HG02763 (cell line): ENCODE results near the gene SLC36A2.
"Not testable (repeated sequence)": the region's sequence is repeated elsewhere in the genome, so short reads cannot be mapped to it uniquely, and the experiment has no call there.

Experiments used
- ATAC-seq: cut with Tn5 transposase; IDR thresholded peaks from one replicate; pipeline ENCODE4 v1.9.1; 2021; ENCODE audit warnings: mild to moderate bottlenecking, moderate library complexity; ENCODE audit not compliant: unreplicated experiment

The SLC36A2 gene

DNA sequence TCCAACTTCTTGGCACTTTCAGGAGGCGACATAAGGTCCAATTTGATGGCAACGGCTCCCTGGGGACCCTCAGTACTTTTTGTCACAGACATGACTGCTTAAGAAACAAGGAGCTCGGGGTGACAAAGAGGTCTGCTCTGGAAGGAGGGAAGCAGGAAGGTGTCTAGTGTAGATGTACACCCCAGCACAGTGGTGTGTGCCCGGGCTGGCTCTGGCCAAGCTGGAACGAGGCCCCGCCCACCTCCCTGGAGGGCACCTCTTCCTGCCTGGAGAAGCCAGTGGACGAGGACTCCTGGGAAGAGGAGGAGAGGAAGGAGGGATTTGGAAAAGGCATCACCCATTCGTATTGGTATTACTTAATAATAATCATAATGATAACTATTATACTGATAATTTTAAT, at the start of gene SLC36A2:
Gene SLC36A2, minus strand, starts transcription at position 191 of the 400 bp plus-strand sequence. Its CDS starts 99 bp downstream, at position 92.
- no peak for ATAC-seq

DNA sequence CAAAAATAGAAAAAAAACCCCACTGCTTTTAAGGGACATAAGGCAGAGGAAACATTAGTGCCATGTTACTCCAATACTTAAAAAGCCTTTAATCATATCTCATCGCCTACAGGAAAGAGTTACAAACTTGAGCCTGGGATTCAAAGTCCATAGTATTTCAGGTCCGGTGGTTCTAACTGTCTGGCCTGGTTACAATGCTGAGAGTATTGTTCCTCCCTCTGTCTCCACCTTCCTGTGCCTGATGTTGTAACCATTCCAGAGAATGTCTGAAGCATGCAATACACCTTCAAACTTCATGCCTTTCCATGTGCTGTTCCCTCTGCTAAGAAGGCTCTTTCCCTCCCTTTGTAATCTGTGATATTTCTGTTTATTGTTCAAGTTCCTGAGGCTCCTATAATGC, 41.6 kb upstream of the SLC36A2 start:
- ATAC-seq = no peak

DNA sequence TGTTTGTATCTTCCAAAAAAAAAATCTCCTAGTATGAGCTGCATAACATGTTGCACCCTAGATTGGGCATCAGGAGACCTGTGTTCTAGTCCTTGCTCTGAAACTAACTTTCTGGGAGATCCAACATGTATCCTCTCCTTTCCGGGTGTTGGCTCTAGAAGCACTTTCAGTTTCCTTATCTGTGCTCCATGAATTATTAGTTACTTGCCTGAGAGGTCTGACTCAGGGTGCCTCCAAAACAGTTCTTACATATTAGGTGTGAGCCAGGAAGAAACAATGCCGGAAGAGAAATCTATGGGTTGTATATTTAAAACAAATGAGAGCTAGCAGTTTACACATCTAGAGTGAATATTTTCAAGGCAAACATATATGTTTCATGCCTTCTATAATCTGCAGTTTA, 36.7 kb upstream of the SLC36A2 start:
- no peak for ATAC-seq

DNA sequence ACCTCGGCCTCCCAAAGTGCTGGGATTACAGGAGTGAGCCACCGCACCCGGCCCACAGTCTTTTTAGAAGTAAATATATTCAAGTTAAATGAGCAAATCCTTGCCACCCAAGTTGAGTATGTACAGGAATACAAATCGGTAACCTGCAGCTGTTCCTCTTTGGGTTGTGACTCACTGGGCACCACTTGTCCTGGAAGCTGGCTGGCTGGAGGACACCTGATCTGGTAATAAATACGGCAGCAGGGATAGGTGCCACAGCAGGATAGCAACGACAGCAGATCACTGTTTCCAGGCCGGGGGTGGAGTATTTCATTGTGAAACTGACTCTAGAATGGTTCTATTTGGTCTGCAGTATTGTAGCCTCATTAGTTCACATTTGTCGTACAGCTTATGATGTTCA, 35.7 kb upstream of the SLC36A2 start:
- ATAC-seq = no peak

DNA sequence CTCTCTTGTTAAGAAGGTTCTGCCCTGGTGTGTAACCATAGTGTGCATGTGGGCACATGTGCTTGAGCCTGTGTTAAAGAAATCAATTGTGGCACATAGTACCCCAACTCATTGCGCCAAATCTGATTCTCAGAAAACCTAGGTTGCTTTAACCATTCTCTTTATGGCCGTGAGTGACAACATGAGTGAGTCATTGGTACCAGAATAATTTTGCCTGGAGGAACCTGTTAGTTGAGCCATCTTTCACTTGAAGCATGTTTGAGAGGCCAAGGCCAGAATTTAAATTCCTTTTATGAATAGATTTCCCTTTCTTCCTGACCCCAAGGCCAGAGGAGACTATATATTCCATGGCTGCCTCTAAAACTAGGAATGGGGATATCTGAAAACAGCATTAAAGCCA, 35.2 kb upstream of the SLC36A2 start:
- ATAC-seq = no peak

DNA sequence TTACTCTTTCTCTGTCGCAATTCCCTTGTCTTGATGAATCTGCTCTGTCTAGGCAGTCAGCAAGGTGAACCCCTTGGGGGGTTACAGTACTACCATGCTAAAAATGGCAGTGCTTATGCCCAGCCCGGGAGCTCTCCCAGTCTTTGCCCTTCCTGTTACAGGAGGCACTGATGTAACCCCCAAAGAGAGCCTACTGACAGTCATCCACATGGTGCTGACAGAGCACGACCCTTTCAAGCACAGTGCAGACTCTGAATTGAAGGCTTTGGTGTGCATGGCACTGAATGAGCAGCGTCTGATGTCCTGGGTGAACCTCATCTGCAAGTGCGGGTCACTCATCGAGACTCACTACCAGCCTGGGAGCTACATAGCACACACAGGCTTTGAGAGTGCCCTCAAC, 34.5 kb upstream of the SLC36A2 start:
- ATAC-seq = no peak

DNA sequence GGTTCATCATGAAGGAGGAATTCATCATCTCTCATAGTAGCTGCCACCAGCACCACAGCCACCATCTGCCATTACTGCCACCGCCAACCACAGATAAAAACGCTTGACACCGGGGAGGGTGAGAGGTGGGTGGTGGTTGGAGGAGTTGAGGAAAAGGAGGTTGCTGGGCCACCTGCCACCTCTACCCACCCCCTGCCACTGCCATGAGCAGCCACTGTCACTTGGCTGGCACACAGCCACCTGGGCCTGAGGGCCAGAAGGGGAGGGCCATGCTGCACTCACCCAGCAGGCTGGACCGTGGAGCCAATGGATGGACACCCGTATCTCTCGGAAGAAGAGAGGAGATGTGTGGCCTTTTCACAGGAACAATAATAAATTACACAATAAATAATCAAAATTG, 31.3 kb upstream of the SLC36A2 start:
- ATAC-seq = no peak

DNA sequence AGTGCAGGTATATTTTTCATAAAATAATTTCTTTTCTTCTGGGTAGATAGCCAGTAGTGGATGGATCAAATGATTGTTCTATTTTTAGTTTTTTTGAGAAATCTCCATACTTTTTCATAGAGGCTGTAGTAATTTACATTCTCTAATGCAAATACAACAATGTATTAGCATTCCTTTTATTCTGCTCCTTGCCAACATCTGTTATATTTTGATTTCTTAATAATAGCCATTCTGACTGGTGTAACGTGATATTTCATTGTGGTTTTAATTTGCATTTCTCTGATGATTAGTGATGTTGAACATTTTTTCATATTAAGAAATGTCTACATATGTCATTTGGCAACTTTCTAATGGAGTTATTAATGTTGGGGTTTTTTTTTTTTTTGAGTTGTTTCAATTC, 27.2 kb upstream of the SLC36A2 start:
- no peak for ATAC-seq

DNA sequence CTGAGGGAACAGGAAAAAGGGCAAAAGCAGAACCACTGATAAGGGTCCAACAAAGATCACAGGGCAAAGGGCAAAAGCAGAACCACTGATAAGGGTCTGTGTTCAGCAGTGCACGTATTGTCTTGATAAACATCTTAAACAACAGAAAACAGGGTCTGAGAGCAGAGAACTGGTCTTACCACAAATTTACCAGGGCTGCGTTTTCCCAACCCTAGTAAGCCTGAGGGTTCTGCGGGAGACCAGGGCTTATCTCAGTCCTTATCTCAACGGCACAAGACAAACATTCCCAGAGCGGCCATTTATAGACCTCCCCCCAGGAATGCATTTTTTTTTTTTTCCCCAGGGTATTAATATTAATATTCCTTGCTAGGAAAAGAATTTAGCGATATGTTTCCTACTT, 19.7 kb upstream of the SLC36A2 start:
- not testable (repeated sequence) for ATAC-seq

DNA sequence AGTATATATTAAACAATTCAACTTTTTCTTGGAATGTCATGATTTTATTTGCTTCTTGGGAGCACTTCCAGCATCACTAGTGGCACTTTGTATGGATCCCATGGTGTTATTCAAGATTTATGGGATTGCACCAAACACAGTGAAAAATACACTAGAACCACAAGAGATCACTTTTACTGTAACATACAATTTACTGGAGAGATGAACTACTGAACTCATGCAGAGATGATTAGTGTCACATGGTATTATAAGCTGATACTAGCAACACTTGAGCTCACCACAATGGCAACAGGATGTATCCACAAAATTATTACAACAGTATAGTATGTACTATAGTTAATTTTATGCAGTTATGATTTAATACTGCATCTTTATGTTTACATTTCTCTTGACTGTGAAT, 16.3 kb upstream of the SLC36A2 start:
- no peak for ATAC-seq

DNA sequence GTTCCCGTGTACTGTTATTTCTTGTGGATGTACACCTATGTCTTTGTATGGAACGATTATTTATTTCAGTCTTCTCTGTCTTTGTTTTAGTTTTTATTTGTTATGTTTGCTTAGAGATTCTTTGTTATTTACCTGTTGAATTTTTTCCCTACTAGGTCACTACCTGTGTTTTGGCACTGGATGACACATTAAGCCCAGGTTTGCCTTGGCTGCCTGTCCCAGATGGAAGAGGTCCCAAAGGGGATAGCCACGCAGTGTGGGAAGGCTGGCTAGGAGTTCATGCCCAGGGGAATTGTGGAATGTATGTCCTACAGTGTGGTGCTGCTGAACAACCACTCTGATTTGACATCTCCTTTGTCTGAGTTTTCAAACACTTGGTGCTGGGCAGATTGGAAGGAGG, 15.6 kb upstream of the SLC36A2 start:
- ATAC-seq = no peak

DNA sequence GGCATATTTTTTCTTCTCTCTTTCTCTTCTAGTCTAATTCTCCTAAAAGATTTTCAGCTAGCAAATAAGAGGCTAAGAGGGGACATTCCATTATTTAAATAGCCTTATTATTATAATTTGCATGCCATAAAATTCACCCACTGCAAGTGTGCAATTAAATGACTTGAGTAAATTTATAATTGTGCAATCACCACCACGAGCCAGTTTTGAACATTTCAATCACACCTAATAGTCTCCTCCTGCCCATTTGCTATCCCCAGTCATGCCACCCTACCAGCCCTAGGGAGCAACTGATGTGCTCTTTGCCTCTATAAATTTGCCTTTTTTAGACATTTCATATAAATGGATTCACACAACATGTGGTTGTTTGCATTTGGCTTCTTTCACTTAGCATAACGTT, 12.0 kb upstream of the SLC36A2 start:
- no peak for ATAC-seq

DNA sequence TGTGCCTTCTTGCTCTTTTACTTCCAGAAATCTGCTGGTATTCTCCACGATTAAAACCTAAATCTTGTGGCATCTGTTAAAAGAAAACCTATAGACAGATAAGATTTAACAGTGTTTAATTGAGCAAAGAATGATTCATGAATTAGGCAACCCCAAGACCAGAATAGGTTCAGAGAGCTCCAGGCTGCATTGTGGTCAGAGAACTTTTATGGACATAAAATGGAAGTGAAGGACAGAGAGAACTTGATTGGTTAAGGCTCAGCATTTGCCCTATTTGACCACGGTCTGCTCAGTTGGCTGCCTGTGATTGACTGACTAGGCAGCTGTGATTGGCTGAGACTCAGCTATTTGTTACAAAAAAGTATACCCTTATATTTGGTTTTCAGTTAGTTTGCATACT, 10.4 kb upstream of the SLC36A2 start:
- no peak for ATAC-seq

DNA sequence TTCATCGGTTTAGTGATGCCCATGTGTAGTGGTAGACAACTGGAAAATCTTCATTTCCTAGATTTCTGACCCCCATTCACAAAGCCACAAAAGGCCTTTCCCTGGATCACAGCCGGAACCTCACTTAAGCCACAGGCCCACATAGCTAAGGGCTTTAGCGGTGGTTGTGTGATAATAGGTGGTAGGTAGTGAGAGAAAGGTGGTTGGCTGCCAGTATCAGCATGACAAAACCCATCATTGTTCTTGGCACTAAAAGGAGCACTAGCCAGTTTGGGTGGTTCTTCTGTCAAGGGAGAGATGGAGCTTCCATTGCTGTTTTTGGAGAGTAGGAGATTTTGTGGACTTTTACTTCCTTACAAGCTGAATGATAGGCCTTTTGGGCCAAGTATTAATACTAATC, 9.7 kb upstream of the SLC36A2 start:
- no peak for ATAC-seq

DNA sequence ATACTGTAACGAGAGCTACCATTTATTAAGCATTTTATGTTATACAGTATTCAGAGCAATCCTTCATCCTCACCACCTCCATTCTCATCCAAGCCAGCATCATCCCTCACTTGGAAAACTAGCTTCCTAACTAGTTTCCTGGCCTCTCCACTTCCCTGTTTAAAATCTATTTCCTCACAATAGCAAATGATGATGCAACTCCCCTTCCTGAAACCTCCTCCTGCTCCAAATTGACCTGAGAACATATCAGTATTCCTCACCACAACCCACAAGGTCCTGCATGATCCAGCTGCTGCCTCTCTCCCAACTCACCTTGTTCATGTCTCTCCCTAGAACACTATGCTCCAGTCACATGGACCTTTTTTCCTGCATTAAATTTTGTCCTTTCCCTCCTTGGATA, 4.3 kb upstream of the SLC36A2 start:
- ATAC-seq = no peak

DNA sequence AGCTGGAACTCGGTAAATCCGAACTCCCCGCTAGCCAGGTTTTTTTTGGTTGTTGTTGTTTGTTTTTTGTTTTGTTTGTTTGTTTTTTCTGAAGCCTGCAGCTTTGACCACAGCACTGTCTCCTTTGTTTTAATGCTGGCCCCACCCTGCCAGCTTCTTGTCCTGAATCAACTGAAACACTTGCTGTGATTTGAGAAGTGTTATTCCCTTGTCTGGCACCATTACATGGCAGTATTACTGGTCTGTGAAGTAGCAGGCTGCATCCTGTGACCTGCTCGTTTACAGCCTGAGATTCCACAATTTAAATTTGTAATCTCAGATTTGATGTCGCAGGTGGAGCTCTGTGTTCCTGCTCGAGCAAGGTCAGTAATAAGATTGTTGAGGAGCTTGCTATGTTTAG, 1.4 kb upstream of the SLC36A2 start:
- no peak for ATAC-seq

DNA sequence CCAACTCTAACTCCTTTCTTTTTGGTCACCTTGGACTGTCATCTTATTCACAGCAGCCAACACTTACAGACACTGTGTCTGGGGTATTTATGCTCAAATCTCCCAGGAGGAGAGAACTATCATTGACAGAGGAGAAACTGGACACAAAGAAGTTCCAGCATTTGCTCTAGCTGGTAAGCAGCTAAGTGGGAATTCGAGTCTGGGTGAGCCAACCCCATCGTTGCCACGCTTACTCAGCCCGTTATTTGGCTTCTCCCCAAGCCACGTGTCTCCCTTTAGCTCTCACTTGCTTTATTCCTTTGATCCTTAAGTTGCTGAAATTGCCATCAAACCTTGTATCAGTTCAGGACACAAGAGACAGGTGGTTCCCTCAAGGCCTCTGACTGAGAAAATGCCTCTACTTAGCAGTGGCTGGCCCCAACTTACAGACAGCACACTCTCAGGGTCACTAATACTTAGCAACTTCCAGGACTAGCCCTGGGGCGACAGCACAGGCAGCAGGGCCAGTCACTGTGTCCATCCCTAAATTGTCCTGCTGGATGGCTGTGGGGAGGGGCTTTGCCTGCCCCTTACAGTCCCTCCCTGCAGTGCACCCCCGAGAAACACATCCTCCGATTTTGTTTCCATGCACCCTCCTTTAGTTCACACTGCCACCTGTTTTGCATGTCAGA, 1.4 kb downstream of the SLC36A2 start:
- ATAC-seq = no peak

DNA sequence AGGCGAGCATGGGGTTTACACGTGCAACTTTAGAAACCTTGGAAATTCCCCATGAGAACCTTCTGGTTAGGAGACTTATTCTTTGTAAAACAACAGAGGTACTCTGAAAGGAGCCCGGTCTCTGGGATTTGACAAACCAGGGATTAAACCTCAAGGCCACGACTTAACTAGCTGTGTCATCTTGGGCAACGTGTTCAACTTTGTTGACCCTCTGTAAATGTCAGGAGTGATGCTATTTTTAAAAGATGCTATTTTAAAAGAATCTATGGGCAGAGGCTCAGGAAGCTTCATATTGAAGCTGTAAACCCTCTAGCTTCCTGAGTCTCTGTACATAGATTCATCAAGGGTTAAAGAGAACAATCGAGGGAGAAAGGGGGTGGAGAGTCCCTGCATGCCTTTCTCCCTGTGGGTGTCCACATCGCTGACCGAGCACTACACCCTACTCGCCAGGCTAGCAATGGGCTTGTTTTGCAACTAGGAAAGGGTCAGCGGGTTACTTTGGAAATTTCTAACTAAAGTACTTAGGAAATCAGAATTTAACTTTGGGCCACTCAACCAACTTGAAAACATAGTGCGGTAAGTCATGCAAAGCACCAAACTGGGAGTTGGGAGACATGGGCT, 2.1 kb downstream of the SLC36A2 start:
- ATAC-seq = no peak

DNA sequence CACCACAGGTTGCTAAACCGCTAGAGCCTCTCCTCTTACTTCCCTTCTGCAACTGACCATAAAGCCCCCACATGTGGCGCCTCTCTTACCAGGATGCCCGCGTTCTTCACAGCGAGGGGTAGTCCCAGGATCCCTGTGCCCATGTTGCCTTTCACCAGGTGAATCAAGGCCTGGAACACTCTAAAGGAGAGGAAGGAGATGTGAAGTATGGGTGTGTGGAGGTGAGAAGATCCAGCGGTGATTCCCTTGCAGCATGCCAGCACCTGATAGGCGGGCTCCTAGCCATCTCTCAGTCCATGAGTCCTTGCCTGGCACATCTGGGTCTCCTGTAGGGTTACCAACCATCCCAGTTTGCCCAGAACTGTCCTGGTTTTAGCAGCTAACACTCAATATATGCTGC, 3.3 kb downstream of the SLC36A2 start:
- ATAC-seq = no peak

DNA sequence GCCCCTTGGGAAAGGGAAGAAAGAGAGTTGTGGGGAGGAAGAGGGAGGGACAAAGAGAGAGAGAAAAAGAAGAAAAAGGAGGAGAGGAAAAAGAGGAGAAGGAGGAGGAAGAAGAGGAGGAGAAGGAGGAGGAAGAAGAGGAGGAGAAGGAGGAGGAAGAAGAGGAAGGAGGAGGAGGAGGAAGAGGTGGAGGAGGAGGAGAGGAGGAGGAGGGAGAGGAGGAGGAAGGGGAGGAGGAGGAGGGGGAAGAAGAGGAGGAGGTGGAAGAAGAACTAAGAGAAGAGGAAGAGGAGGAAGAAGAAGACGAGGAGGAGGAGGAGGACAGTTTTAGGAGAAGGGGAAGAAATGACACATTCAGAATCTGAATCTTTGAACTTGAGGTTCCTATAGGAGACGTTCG, 7.4 kb downstream of the SLC36A2 start:
- no peak for ATAC-seq

DNA sequence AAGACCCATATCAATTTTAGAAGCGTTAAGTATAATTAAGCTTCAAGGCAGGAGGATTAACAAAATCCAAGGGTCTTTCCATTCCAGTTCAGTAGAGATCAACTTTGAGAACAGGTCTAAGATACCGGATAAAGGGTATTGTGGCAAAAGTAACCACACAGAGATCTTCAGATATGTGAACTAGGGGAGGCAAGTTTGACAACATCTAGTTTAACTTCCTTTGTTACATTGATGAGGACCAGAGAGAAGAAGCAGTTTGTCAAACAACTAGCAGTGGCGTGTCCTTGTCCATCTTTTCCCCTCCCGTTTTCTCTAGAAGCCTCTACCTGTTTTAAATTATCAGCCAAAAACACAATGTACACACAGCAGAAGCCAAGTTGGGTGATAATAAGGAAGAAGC, 8.6 kb downstream of the SLC36A2 start:
- ATAC-seq = no peak

DNA sequence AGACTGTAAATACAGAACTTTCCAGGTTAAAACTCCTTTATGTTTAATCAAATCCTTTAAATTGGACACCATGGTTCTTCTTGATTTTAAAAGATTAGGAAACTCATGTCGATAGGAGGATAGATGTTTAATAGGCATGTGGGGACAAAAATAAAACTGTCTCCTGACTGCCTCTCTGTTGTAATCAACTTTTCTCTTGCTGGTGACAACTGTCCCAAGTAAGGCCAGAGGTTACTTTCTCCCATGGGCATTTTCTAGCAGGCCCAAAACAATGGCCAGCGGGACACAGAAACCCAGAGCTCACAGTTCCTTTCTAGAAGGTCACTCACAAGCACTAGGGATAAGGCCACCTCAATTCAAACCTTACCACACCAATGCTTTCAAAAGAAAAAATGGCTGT, 14.5 kb downstream of the SLC36A2 start:
- no peak for ATAC-seq

DNA sequence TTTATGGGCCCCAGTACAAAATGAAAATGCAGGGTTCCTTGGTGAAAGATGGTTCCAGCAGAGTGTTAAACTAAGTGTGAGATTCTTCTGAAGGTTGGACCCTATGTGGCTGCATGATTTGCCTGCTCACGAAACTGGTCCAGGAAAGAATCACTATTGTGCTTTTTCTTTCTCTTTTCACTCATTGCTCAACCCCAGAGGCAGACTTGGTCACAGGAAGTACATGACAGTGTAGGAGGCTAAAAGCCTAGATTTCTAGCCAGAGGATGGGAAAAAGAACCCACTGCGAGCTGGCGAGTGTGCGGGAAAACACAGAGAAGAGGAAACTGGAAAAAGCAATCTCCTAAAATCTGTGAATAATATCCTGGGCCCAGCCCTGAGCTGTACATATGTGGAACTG, 18.6 kb downstream of the SLC36A2 start:
- no peak for ATAC-seq
